HG03565 (cell line): ENCODE measurements around the gene ESPN.

Source experiments
- ATAC-seq: cut with Tn5 transposase; IDR thresholded peaks from one replicate; pipeline ENCODE4 v1.9.1; 2021; ENCODE audit warnings: mild to moderate bottlenecking, moderate library complexity; ENCODE audit not compliant: unreplicated experiment

Gene ESPN

GRCh38 chr1:6508816-6509189, 84.2 kb downstream of the ESPN start:
- no peak for ATAC-seq

GRCh38 chr1:6509220-6509918, 84.8 kb downstream of the ESPN start:
- ATAC-seq: no peak

- no peak for ATAC-seq
Measured at GRCh38 chr1:6509919-6510291, 85.3 kb downstream of the ESPN start.

- no peak for ATAC-seq
Measured at GRCh38 chr1:6510493-6510892, 85.9 kb downstream of the ESPN start.
